Colonic mucosa (tissue), 4 donors: ENCODE data around the gene UBE2C. TPM values are rescaled to one million over a fixed set of nuclear protein-coding genes. Genes with fewer than 3 reads are reported as not detected.

Experiments used
- DNase-seq: peaks from one replicate; pipeline ENCODE4 v3.0.0-alpha.2; 2020
- H3K27ac ChIP-seq: fragments of 200-600 bp; one replicate; pipeline ENCODE4 v1.8.0; 2021
- H3K27me3 ChIP-seq: fragments of 200-600 bp; one replicate; pipeline ENCODE4 v1.8.0; 2021
- H3K36me3 ChIP-seq: fragments of 200-600 bp; one replicate; pipeline ENCODE4 v1.8.0; 2021
- H3K4me1 ChIP-seq: fragments of 200-600 bp; one replicate; pipeline ENCODE4 v1.8.0; 2021; ENCODE audit warnings: mild to moderate bottlenecking
- H3K4me3 ChIP-seq: fragments of 200-600 bp; one replicate; pipeline ENCODE4 v1.8.0; 2021
- H3K9ac ChIP-seq, 2 donors: one replicate each; pipeline ENCODE4 v1.7.0; 2013; ENCODE audit warnings: control low read depth in 2 of 2, low read depth in 2 of 2, low read length in 2 of 2
- H3K9me3 ChIP-seq: fragments of 200-600 bp; one replicate; pipeline ENCODE4 v1.8.0; 2021
- CTCF ChIP-seq: fragments of 200-600 bp; IDR thresholded peaks from one replicate; pipeline ENCODE4 v1.8.0; 2022; ENCODE audit warnings: antibody characterized with exemption, mild to moderate bottlenecking
- intact Hi-C: fragments of 100-400 bp; cut with DNase I; formaldehyde crosslinking; loops from one replicate; pipeline ENCODE4 v1.14.1; 2022
- total RNA-seq, 2 donors: library from RNA; stranded (reverse); fragmentation: NEBNext Ultra II Directional in 1 of 2; extraction: Animal tissue kit (Norgen Biotek cat#: 25700) in 1 of 2; gene quantifications; one replicate each; pipeline ENCODE4 v1.2.1, GENCODE V29; 2021
- donor health status: healthy.
- donor health status: DM: no; HTN: no; CAD: no.
- donor health status: DM: no; HTN: no; CAD: no.

The UBE2C gene
- total RNA-seq, 2 donors from 2014 or later, result 23.7 to 117 TPM

GRCh38 chr20:45853484-45853883, 41.0 kb downstream of the UBE2C start:
- DNase-seq, result no peak
- intact Hi-C loops, result no loop called here
- peaks cover 11% of the 10 kb centered on the region for H3K4me1 ChIP-seq

GRCh38 chr20:45857114-45857881, 44.9 kb downstream of the UBE2C start, which contains the start of the genes ACOT8 and ZSWIM3:
Gene ACOT8, minus strand, starts transcription at chr20:45857392. Its CDS starts 77 bp downstream, at chr20:45857315.
Gene ZSWIM3, plus strand, starts transcription at chr20:45857614. Its CDS starts 212 bp downstream, at chr20:45857826.
- Histone ChIP-seq H3K36me3 (no peaks in the 10 kb centered on the region), H3K27me3 (no peaks in the 10 kb centered on the region), H3K27ac (peak within 1 kb of the TSS; percentile 80), H3K9me3 (no peaks in the 10 kb centered on the region), H3K4me1 (peaks cover 17% of the 10 kb centered on the region), H3K4me3 (peak within 1 kb of the TSS; percentile 91), H3K9ac (peak within 1 kb of the TSS; percentile 87)
- DNase-seq, result peak; percentile 99
- no peak for TF ChIP-seq CTCF
- intact Hi-C loops, result no loop called here

More at GRCh38 chr20:45853484-45853883, 41.0 kb downstream of the UBE2C start:
- Histone ChIP-seq H3K27ac (no peak overlapping the region), H3K36me3 (no peaks in the 10 kb centered on the region), H3K4me3 (no peak overlapping the region), H3K9me3 (no peaks in the 10 kb centered on the region), H3K9ac (no peak overlapping the region), H3K27me3 (no peaks in the 10 kb centered on the region)
- TF ChIP-seq CTCF, result no peak

- intact Hi-C loops, result no loop called here
- Histone ChIP-seq H3K9me3 (no peaks in the 10 kb centered on the region), H3K27me3 (no peaks in the 10 kb centered on the region), H3K9ac (peak overlapping the region; percentile 75 to 87), H3K36me3 (no peaks in the 10 kb centered on the region), H3K4me1 (peaks cover 17% of the 10 kb centered on the region), H3K4me3 (peak overlapping the region; percentile 91), H3K27ac (peak overlapping the region; percentile 80)
- DNase-seq, result no peak
- no peak for TF ChIP-seq CTCF
These were observed 45.4 kb downstream of the UBE2C start for GRCh38 chr20:45857882-45858216.

GRCh38 chr20:45859916-45860315, 47.5 kb downstream of the UBE2C start:
- Histone ChIP-seq H3K4me3 (no peak overlapping the region), H3K27ac (no peak overlapping the region), H3K27me3 (no peaks in the 10 kb centered on the region), H3K9me3 (no peaks in the 10 kb centered on the region), H3K36me3 (no peaks in the 10 kb centered on the region), H3K4me1 (peaks cover 17% of the 10 kb centered on the region), H3K9ac (no peak overlapping the region)
- TF ChIP-seq CTCF, result no peak
- DNase-seq, result no peak
- intact Hi-C loops, result no loop called here

GRCh38 chr20:45860560-45861220, 48.2 kb downstream of the UBE2C start:
- TF ChIP-seq CTCF, result no peak
- H3K9ac ChIP-seq, result no peak overlapping the region
- no peak overlapping the region for H3K4me3 ChIP-seq
- peak overlapping the region; percentile 53 for H3K27ac ChIP-seq
- no peaks in the 10 kb centered on the region for H3K9me3 ChIP-seq
- intact Hi-C loops, result no loop called here
- no peak for DNase-seq
- no peaks in the 10 kb centered on the region for H3K36me3 ChIP-seq
- H3K4me1 ChIP-seq, result peaks cover 17% of the 10 kb centered on the region
- no peaks in the 10 kb centered on the region for H3K27me3 ChIP-seq
